ENCODE results near the gene NTRK2. TPM values are rescaled to one million over a fixed set of nuclear protein-coding genes. Genes with fewer than 3 reads are reported as not detected.

NTRK2 gene
- total RNA-seq, 1 experiment from 2014 or later = not detected

DNA sequence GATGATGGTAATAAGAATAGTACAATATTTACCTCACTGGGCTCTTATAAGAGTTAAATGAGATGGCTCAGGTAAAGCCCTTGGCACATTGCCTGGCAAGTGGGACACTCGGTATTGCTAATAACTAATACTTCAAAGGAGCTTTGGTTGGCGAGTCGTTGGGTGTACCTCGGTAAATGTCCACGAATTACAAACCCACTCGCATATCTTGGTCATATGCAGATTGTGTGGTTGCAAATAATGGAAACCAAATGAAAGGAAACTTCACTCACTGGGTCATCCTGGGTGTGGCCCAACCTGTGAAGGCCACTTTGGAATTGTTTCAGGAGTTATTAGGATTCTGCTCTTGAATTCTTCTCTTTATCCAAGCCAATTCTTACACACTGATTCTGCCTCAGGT, 147.5 kb downstream of the NTRK2 start:
- Histone ChIP-seq H2AFZ (ENCODE audit: low read depth, low read length, poor library complexity, severe bottlenecking) (no peak overlapping the region), H3K4me3 (replicated peaks in 1 of 2; ENCODE audit: low read depth in 1 of 2, low read length in 2 of 2) (no peak overlapping the region), H3K4me2 (ENCODE audit: low read length) (no peak overlapping the region), H3K27ac (ENCODE audit: low read depth, low read length) (no peak overlapping the region), H3K9ac (ENCODE audit: low read length) (no peak overlapping the region), H3K9me2 (ENCODE audit: insufficient read depth) (no peaks in the 10 kb centered on the region), H3K79me2 (ENCODE audit: insufficient read depth, low read length) (no peaks in the 10 kb centered on the region), H3K4me1 (ENCODE audit: control insufficient read depth in 1 of 2, insufficient read depth in 2 of 2, low read length in 2 of 2) (no peaks in the 10 kb centered on the region), H3K27me3 (ENCODE audit: insufficient read depth, low read length) (peaks cover 23% of the 10 kb centered on the region), H3K9me3 (ENCODE audit: control insufficient read depth in 1 of 2, insufficient read depth in 1 of 2, low read depth in 1 of 2, low read length in 2 of 2) (no peaks in the 10 kb centered on the region), H4K20me1 (ENCODE audit: insufficient read depth) (no peaks in the 10 kb centered on the region), H3K36me3 (ENCODE audit: control insufficient read depth in 1 of 2, insufficient read depth in 2 of 2, low read length in 2 of 2) (no peaks in the 10 kb centered on the region)
- BruUV-seq (replicated peaks) = no TSS peak
- ChIA-PET POLR2A (no interaction called here), CTCF (no interaction called here), RAD21 (ENCODE audit: low non-redundant PET in 1 of 2, low total read pairs in 2 of 2, uncharacterized antibody in 2 of 2, unreplicated experiment in 2 of 2) (no interaction called here)
- ATAC-seq (no peak), DNase-seq (ENCODE audit: low read depth, low spot score) (no peak)
- intact Hi-C loops (cut with micrococcal nuclease) = no loop called here
- TF ChIP-seq, protein P1, sequence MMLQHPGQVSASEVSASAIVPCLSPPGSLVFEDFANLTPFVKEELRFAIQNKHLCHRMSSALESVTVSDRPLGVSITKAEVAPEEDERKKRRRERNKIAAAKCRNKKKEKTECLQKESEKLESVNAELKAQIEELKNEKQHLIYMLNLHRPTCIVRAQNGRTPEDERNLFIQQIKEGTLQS (IDR thresholded peaks at IDR 0.05) = no peak
- TF ChIP-seq SRF (IDR thresholded peaks at IDR 0.05; ENCODE audit: low read depth) (no peak), CBX3 (IDR thresholded peaks at IDR 0.05; ENCODE audit: low read depth) (no peak), CEBPB (IDR thresholded peaks at IDR 0.05; ENCODE audit: low read depth) (no peak), FOSL1 (IDR thresholded peaks at IDR 0.05; ENCODE audit: low read depth) (no peak), TCF7L2 (IDR thresholded peaks at IDR 0.05; ENCODE audit: borderline replicate concordance, extremely low read depth, insufficient read depth, insufficient read length) (no peak), EGR1 (IDR thresholded peaks at IDR 0.05; ENCODE audit: low read depth) (no peak), JUND (IDR thresholded peaks at IDR 0.05) (no peak), SIN3A (IDR thresholded peaks at IDR 0.05; ENCODE audit: low read depth) (no peak), EZH2 (IDR thresholded peaks at IDR 0.05) (no peak), POLR2AphosphoS5 (IDR thresholded peaks at IDR 0.05; ENCODE audit: low read depth, low read length) (no peak), ELF1 (IDR thresholded peaks at IDR 0.05; ENCODE audit: borderline replicate concordance, low read depth) (no peak), ZFX (IDR thresholded peaks at IDR 0.05) (no peak), SP1 (IDR thresholded peaks at IDR 0.05; ENCODE audit: low read depth) (no peak), POLR2A (IDR thresholded peaks at IDR 0.05; ENCODE audit: borderline replicate concordance, extremely low read depth, insufficient read depth, insufficient read length) (no peak), ZNF274 (IDR thresholded peaks at IDR 0.05; ENCODE audit: low read depth, low read length) (no peak)
- TF ChIP-seq, protein P2, sequence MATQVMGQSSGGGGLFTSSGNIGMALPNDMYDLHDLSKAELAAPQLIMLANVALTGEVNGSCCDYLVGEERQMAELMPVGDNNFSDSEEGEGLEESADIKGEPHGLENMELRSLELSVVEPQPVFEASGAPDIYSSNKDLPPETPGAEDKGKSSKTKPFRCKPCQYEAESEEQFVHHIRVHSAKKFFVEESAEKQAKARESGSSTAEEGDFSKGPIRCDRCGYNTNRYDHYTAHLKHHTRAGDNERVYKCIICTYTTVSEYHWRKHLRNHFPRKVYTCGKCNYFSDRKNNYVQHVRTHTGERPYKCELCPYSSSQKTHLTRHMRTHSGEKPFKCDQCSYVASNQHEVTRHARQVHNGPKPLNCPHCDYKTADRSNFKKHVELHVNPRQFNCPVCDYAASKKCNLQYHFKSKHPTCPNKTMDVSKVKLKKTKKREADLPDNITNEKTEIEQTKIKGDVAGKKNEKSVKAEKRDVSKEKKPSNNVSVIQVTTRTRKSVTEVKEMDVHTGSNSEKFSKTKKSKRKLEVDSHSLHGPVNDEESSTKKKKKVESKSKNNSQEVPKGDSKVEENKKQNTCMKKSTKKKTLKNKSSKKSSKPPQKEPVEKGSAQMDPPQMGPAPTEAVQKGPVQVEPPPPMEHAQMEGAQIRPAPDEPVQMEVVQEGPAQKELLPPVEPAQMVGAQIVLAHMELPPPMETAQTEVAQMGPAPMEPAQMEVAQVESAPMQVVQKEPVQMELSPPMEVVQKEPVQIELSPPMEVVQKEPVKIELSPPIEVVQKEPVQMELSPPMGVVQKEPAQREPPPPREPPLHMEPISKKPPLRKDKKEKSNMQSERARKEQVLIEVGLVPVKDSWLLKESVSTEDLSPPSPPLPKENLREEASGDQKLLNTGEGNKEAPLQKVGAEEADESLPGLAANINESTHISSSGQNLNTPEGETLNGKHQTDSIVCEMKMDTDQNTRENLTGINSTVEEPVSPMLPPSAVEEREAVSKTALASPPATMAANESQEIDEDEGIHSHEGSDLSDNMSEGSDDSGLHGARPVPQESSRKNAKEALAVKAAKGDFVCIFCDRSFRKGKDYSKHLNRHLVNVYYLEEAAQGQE (IDR thresholded peaks at IDR 0.05; ENCODE audit: low read depth) = no peak
- TF ChIP-seq, protein P3, sequence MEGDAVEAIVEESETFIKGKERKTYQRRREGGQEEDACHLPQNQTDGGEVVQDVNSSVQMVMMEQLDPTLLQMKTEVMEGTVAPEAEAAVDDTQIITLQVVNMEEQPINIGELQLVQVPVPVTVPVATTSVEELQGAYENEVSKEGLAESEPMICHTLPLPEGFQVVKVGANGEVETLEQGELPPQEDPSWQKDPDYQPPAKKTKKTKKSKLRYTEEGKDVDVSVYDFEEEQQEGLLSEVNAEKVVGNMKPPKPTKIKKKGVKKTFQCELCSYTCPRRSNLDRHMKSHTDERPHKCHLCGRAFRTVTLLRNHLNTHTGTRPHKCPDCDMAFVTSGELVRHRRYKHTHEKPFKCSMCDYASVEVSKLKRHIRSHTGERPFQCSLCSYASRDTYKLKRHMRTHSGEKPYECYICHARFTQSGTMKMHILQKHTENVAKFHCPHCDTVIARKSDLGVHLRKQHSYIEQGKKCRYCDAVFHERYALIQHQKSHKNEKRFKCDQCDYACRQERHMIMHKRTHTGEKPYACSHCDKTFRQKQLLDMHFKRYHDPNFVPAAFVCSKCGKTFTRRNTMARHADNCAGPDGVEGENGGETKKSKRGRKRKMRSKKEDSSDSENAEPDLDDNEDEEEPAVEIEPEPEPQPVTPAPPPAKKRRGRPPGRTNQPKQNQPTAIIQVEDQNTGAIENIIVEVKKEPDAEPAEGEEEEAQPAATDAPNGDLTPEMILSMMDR (IDR thresholded peaks at IDR 0.05 in 2 of 3, conservative IDR thresholded peaks at IDR 0.05 in 1 of 3; ENCODE audit: borderline replicate concordance in 1 of 3, insufficient read depth in 1 of 3, low read depth in 2 of 3, low read length in 2 of 3) = no peak

Data from HCT116 (cell line).